Kidney (tissue), 14 donors: ENCODE data around the gene TTC24. TPM values are rescaled to one million over a fixed set of nuclear protein-coding genes. Genes with fewer than 3 reads are reported as not detected.
"Not testable (repeated sequence)": the region's sequence is repeated elsewhere in the genome, so short reads cannot be mapped to it uniquely, and the experiment has no call there.

ENCODE experiments used
- DNase-seq, 5 donors: peaks; one replicate each; pipeline ENCODE4 v3.0.0-alpha.2; 2013 to 2020
- FAIRE-seq: peaks from 2 replicates; lab custom pipeline; 2012; peaks lifted over from hg19 to GRCh38; lab: Jason Lieb, UNC
- H3K27ac ChIP-seq, 2 donors: one replicate each; pipeline ENCODE4 v1.7.0; 2013; ENCODE audit warnings: low read depth in 2 of 2, low read length in 2 of 2, inconsistent platforms in 1 of 2
- H3K27me3 ChIP-seq: one replicate; pipeline ENCODE4 v1.7.1; 2013; ENCODE audit warnings: low read length, inconsistent platforms; ENCODE audit not compliant: control insufficient read depth, insufficient read depth
- H3K36me3 ChIP-seq, 3 donors: one replicate each; pipeline versions ENCODE4 v1.7.0 to v1.7.1; 2013; ENCODE audit warnings: low read length in 3 of 3, control low read depth in 1 of 3, inconsistent platforms in 1 of 3; ENCODE audit not compliant: insufficient read depth in 3 of 3, control insufficient read depth in 2 of 3
- H3K4me1 ChIP-seq, 3 donors: one replicate each; pipeline versions ENCODE4 v1.7.0 to v1.7.1; 2013; ENCODE audit warnings: low read length in 3 of 3, inconsistent platforms in 1 of 3, low read depth in 1 of 3; ENCODE audit not compliant: control insufficient read depth in 2 of 3, insufficient read depth in 2 of 3
- H3K4me3 ChIP-seq, 3 donors: one replicate each; pipeline versions ENCODE4 v1.7.0 to v1.8.1; 2013; ENCODE audit warnings: low read length in 3 of 3, control low read depth in 1 of 3, inconsistent platforms in 1 of 3
- H3K9ac ChIP-seq, 3 donors: one replicate each; pipeline versions ENCODE4 v1.7.0 to v1.7.1; 2013; ENCODE audit warnings: low read length in 3 of 3, control low read depth in 1 of 3, inconsistent platforms in 1 of 3
- H3K9me3 ChIP-seq, 3 donors: one replicate each; pipeline versions ENCODE4 v1.7.0 to v1.7.1; 2013; ENCODE audit warnings: low read length in 3 of 3, control low read depth in 1 of 3, inconsistent platforms in 1 of 3; ENCODE audit not compliant: control insufficient read depth in 2 of 3, insufficient read depth in 1 of 3
- CTCF ChIP-seq: IDR thresholded peaks from 3 replicates; pipeline ENCODE4 v1.5.1; 2012; ENCODE audit warnings: mild to moderate bottlenecking, moderate library complexity, borderline replicate concordance; ENCODE audit not compliant: insufficient read depth; ENCODE audit errors: extremely low read depth
- intact Hi-C: fragments of 100-400 bp; cut with DNase I; formaldehyde crosslinking; loops from one replicate; pipeline ENCODE4 v1.11.1; 2022
- polyA plus RNA-seq: library from polyadenylated mRNA; stranded (reverse); fragments of 350-450 nt; fragmentation: Illumina TruSeq; extraction: RNeasy Lipid Tissue Mini Kit (QIAGEN cat#74804); gene quantifications from one replicate; pipeline ENCODE4 v1.2.3, GENCODE V29; 2014; ENCODE audit warnings: low read depth, low replicate concordance; ENCODE audit not compliant: insufficient read depth
- total RNA-seq: library from RNA; stranded (reverse); fragmentation: NEBNext Ultra II Directional; extraction: Animal tissue kit (Norgen Biotek cat#: 25700); gene quantifications from one replicate; pipeline ENCODE4 v1.2.1, GENCODE V29; 2021
- donor health status: control.
- donor health status: control.
- donor health status: control.
- donor health status: control.
- donor health status: control.
- donor health status: DM: yes; HTN: yes; CAD: no.
- donor health status: Normal renal cell carcinoma (clear cell type).

The TTC24 gene
- total and polyA plus RNA-seq, 2 donors from 2014 or later = 0.57 TPM; not detected in 1

DNA sequence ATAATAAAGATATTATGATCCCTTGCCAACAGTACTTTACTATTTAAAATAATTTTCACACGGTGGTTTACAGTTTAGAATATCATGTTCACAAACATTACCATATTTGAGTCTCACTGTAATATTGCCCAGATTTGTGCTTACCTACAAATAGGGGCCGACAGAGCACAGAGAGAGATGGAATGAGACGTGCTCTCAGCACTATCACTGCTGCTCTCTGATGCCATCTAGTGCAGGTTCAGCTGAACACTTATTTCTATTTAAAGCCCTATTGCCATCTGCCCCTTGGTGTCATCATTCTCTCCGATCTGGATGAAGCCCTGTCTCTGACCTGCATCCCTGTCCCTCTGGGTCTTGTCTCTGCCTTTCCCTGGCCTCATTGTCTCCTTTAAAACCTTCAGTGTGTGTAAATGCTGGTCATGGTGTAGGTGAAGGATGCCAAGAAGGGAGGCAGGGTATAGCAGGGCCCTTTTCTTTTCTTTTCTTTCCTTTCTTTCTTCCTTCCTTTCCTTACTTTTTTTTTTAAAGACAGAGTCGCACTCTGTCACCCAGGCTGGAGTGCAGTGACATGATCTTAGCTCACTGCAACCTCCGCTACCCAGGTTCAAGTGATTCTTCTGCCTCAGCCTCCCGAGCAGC is 28.6 kb downstream of the TTC24 start:
- Histone ChIP-seq H3K4me1 (no peaks in the 10 kb centered on the region), H3K9me3 (no peaks in the 10 kb centered on the region), H3K27ac (no peak overlapping the region), H3K4me3 (no peak overlapping the region), H3K27me3 (peaks cover 3% of the 10 kb centered on the region), H3K36me3 (no peaks in the 10 kb centered on the region), H3K9ac (no peak overlapping the region)
- peak; percentile 85 for TF ChIP-seq CTCF
- DNase-seq = peak in 3 of 5 donors; percentile 63 to 83 (median 73)
- intact Hi-C loops = no loop called here
- FAIRE-seq = no peak

DNA sequence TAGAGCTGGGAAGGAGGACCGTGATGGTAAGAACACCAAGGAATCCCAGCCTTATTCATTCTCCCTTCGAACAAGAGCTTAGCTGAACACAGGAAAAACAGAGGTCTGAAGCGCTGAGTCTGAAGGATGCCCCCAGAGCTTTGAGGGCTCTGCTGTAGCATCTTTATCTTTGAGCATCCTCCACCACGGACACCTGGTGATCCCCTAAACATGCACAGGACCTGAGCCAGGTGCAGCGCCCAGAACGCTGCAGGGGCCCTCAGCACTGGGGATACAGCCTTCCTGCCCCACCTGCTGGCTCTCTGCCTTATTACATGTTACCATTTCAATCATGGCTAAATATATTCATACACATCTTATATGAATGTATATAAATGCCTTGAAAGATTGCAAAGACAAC is 29.5 kb downstream of the TTC24 start:
- Histone ChIP-seq H3K4me3 (no peak overlapping the region), H3K4me1 (no peaks in the 10 kb centered on the region), H3K9ac (no peak overlapping the region), H3K27me3 (peaks cover 3% of the 10 kb centered on the region), H3K36me3 (no peaks in the 10 kb centered on the region), H3K9me3 (no peaks in the 10 kb centered on the region), H3K27ac (no peak overlapping the region)
- peak in 2 of 5 donors; percentile 27 to 32 for DNase-seq
- FAIRE-seq = no peak
- intact Hi-C loops = no loop called here
- TF ChIP-seq CTCF = peak; percentile 38

DNA sequence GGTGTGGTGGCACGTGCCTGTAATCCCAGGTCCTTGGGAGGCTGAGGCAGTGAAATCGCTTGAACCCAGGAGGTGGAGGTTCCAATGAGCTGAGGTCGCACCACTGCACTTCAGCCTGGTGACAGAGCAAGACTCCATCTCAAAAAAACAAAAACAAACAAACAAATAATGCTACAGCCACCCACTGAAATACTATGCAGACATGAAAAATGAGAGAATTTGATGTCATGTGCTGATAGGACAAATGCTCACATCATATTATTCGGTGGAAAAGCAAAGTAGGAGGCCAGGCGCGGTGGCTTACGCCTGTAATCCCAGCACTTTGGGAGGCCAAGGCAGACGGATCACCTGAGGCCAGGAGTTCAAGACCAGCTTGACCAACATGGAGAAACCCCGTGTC is 30.5 kb downstream of the TTC24 start:
- FAIRE-seq, H3K4me1 ChIP-seq, H3K4me3 ChIP-seq, DNase-seq, H3K9ac ChIP-seq, H3K9me3 ChIP-seq, H3K27me3 ChIP-seq, intact Hi-C loops, H3K36me3 ChIP-seq, H3K27ac ChIP-seq: not testable (repeated sequence)

DNA sequence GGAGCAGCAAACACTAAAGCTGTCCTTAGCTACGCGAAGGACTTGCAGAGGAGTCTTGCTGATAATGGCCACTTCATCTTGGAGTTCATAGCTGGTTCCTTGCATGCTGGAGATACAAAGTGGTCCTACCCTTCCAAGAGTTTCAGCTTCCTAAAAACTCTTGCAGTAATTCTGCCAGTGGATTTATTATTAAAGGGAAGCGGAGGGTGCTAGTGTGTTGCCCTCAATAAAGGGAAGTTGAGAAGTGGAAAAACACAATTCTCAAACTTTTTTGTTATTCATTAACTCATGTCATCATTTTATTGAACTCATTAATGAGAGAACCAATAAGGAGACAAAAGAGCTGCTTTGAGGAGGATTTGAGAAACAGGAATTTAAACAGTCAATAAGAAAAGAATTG is 33.1 kb downstream of the TTC24 start:
- DNase-seq (no peak), FAIRE-seq (no peak)
- peaks cover 0 to 3% (median 0%) of the 10 kb centered on the region in 3 donors for H3K4me1 ChIP-seq
- no peak overlapping the region for H3K9ac ChIP-seq
- intact Hi-C loops = no loop called here
- H3K27me3 ChIP-seq = peaks cover 3% of the 10 kb centered on the region
- no peak for TF ChIP-seq CTCF
- no peak overlapping the region for H3K27ac ChIP-seq
- no peaks in the 10 kb centered on the region for H3K36me3 ChIP-seq
- no peak overlapping the region for H3K4me3 ChIP-seq
- no peaks in the 10 kb centered on the region for H3K9me3 ChIP-seq
